Measurements from ENCODE around the gene COL6A2. TPM values are rescaled to one million over a fixed set of nuclear protein-coding genes. Genes with fewer than 3 reads are reported as not detected.

The COL6A2 gene
- total RNA-seq, 1 experiment from 2014 or later = 129 TPM

- H3K27me3 ChIP-seq (ENCODE audit: insufficient read depth, low read length) = no peaks in the 10 kb centered on the region
- H2BK12ac ChIP-seq (ENCODE audit: insufficient read length, low read depth, low read length) = no peak overlapping the region
- H3K4ac ChIP-seq (ENCODE audit: low read depth, low read length) = no peak overlapping the region
- no peak overlapping the region for H2BK20ac ChIP-seq (ENCODE audit: low read depth, low read length, poor library complexity, severe bottlenecking)
- TF ChIP-seq CTCF (conservative IDR thresholded peaks at IDR 0.05) = no peak
- no peak overlapping the region for H3T11ph ChIP-seq (ENCODE audit: low read length)
- no peak overlapping the region for H4K91ac ChIP-seq (ENCODE audit: insufficient read length, low read depth, low read length)
- no peak overlapping the region for H3K4me2 ChIP-seq (ENCODE audit: insufficient read depth, insufficient read length, low read length)
- H3K4me1 Mint-ChIP-seq = no peaks in the 10 kb centered on the region
- peaks cover 26 to 57% (median 33%) of the 10 kb centered on the region in 3 experiments for H3K36me3 Mint-ChIP-seq (ENCODE audit: insufficient read depth in 1 of 3, low read depth in 3 of 3)
- H2AK5ac ChIP-seq (ENCODE audit: insufficient read length, low read length) = no peak overlapping the region
- H3K23me2 ChIP-seq (ENCODE audit: insufficient read length, low read depth, low read length, poor library complexity, severe bottlenecking) = no peaks in the 10 kb centered on the region
- no peaks in the 10 kb centered on the region for H3K79me2 ChIP-seq (ENCODE audit: insufficient read depth, low read length)
- no peak overlapping the region for H4K8ac ChIP-seq (replicated peaks; ENCODE audit: insufficient read length, low read depth, low read length)
- H3K9ac ChIP-seq (ENCODE audit: extremely low read depth, insufficient read length, low read length) = no peak overlapping the region
- no peak overlapping the region for H4K5ac ChIP-seq (ENCODE audit: insufficient read length, low read depth, low read length)
- no peaks in the 10 kb centered on the region for H3K9me3 ChIP-seq (ENCODE audit: control insufficient read depth, low read depth, low read length)
- no peak overlapping the region for H2BK15ac ChIP-seq (ENCODE audit: low read depth, low read length)
- no peak overlapping the region for H2BK5ac ChIP-seq (ENCODE audit: insufficient read length, low read length)
- no peak overlapping the region for H2AFZ ChIP-seq (ENCODE audit: low read length)
- H2BK120ac ChIP-seq (ENCODE audit: low read depth, low read length, poor library complexity, severe bottlenecking) = no peak overlapping the region
- H3K9me3 Mint-ChIP-seq = peaks cover 0 to 8% of the 10 kb centered on the region in 2 experiments; a peak in 2 of 5 replicates
- no peaks in the 10 kb centered on the region for H3K79me1 ChIP-seq (ENCODE audit: insufficient read depth, low read depth, low read length, poor library complexity, severe bottlenecking)
- H3K27ac ChIP-seq (ENCODE audit: insufficient read length, low read depth, low read length) = no peak overlapping the region
- H3K27me3 Mint-ChIP-seq (ENCODE audit: low read depth) = no peaks in the 10 kb centered on the region
- no peak overlapping the region for H3K23ac ChIP-seq (ENCODE audit: insufficient read length, low read depth, low read length)
- no peaks in the 10 kb centered on the region for H3K4me1 ChIP-seq (ENCODE audit: insufficient read depth, low read length)
- H3K56ac ChIP-seq (ENCODE audit: insufficient read length, low read depth, low read length) = no peak overlapping the region
- H3K14ac ChIP-seq (ENCODE audit: insufficient read depth, low read length) = no peak overlapping the region
- no peak overlapping the region for H3K18ac ChIP-seq (ENCODE audit: insufficient read length, low read depth, low read length)
- H3K4me3 Mint-ChIP-seq = no peak overlapping the region
- no CpG with 5 or more reads among the region's 20 CpGs for WGBS (ENCODE audit: extremely low coverage, insufficient read length, low lambda C conversion rate)
- DNase-seq = peak; percentile 19
- no peak overlapping the region; a peak in 1 of 7 replicates for H3K27ac Mint-ChIP-seq
- no peaks in the 10 kb centered on the region for H4K20me1 ChIP-seq (ENCODE audit: control insufficient read depth, insufficient read depth, insufficient read length)
Measured at GRCh38 chr21:46116189-46116775, 18.4 kb downstream of the COL6A2 start.

All from H9 (cell line).